ENCODE results near the gene FHDC1.

FHDC1 gene

DNA sequence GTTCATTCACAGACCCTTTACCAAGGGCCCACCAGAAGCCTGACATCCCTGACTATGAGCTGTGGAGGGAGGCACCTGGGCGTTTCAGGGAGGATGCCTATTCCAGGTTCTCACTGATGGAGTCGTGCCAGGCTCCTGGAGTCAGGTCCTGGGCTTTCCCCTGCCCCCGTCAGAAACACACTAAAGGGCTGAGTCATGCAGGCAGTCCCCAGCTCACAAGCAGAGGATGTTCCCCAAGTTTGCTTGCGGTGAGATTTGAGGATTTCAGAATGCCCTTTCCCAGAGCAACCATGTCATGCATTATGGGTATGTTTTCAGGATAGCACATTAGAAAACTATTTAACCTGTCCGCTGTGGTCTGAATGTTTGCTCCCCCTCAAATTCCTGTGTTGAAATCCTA is 45.2 kb downstream of the FHDC1 start:
- DNase-seq (ENCODE audit: low read depth), result no peak

DNA sequence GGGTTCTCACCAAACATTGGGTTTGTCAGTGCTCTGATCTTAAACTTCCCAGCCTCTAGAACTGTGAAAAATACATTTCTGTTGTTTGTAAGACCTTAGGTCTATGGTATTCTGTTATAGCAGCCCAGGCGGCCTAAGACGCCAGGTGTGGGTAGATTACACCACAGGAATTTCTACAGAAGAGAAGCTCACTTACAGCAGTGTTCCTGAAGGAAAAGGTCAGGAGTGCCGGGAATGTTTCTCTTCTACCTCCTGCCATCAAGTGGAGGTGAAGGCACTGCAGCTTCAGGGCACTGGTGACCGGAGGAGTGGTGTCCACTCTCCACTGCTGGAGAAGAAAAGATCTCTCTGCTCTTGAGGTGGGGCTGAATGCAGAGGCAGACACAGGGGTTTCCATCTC is 45.7 kb downstream of the FHDC1 start:
- DNase-seq (ENCODE audit: low read depth), result no peak

DNA sequence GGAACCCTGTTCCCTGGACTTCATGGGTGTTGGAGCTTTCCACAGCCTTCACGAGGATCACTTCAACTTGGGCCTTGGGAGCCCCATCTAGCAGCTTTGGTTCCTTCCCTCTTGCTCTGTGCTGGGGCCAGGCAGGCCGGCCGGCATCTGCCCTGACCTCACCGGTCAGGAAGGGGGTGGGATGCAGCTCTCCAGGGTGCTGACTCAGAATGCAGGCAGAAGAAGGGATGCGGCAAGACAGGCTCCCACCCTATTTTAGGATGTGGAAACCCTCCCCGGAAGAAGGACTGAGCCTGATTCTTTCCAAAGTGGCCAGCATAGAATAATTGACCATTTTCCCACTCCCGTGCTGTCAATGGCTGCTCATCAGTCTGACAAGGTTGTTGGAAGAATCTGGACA is 47.1 kb downstream of the FHDC1 start:
- no peak for DNase-seq (ENCODE audit: low read depth)

DNA sequence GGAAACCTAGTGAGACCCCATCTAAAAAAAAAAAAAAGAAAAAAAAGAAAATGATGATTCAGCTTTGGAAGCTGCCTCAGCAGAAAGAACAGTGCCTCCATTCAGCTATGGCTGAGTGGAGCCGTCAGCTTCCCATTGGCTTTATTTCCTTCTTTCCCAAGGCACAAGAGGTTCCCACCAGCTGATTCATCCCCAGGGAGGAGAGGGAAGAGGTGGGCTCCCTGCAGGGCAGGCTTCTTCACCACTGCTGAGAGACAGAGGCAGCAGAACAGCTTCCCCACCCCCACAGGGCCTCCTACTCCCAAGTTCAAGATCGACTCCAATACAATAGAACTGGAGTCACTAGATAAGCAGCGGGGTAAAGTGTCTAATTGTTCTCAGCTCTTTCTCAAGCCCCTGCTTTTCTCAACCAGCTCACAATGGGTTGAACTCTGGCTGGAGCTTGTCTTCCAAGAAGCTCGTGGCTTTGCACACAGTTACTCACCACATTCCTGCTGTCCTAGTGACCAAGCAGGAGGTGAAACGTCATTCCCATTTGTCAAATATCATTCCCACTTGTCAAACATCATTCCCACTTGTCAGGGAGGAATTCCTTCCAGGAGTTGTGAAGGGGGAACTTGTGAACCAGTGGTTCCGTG is 47.8 kb downstream of the FHDC1 start:
- DNase-seq (ENCODE audit: low read depth), result no peak

DNA sequence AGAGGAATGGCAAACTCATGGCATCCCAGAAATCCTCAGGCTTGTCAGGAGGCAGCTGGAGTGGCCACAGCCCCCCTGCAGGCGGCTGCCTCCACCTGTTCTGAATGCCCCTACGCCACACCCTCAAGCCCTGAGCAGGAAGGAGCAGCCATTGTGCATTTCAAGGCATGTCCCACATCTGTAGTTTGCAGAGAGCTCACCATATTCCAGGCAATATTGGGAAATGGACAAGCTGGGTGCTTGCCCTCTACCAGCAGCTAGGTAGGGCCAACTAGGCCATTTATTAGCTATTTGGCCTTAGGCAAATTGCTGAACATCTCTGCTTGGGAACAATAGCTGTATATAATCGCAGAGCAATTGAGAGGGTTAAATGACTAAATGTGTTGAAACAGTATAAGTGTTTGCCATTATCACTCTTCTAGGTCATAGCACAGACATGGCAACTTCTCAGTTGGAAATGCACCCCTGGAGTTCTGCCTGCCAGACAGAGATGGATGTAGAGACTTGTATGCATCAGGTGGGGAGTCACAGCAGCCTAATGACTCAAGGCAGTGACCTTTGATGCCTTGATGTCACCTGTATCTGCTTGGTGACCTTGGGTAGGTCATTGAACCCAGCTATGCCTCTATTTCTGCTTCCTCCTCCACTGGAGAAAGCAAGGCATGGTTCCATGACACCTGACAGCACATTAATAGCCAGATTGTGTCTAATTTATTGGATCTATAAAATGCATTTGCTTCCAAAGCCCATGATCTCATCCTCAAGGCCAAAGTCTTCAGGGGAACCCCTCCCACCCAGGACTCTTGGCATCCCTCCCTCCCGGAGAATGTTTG is 52.8 kb downstream of the FHDC1 start:
- DNase-seq (ENCODE audit: low read depth), result no peak

DNA sequence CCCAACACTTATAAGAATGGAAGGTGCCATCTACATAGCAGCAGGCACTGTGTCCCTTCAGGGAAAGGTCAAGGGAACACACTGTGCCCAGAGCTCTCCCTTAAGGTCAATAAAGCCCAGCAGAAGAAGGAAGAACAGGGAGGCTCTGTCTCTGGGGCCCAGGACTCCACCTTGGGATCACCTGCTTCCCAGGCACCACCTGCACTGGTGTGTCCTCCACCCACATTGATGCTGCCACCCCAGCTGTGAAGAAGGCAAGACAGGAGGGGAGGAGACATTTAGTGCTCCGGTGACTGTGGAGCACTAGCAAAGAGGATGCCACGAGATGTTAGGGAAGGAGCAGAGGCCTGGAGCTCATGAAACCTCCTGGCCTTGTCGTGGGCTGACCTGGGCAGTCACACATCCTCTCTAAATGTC is 53.4 kb downstream of the FHDC1 start:
- DNase-seq (ENCODE audit: low read depth), result no peak

DNA sequence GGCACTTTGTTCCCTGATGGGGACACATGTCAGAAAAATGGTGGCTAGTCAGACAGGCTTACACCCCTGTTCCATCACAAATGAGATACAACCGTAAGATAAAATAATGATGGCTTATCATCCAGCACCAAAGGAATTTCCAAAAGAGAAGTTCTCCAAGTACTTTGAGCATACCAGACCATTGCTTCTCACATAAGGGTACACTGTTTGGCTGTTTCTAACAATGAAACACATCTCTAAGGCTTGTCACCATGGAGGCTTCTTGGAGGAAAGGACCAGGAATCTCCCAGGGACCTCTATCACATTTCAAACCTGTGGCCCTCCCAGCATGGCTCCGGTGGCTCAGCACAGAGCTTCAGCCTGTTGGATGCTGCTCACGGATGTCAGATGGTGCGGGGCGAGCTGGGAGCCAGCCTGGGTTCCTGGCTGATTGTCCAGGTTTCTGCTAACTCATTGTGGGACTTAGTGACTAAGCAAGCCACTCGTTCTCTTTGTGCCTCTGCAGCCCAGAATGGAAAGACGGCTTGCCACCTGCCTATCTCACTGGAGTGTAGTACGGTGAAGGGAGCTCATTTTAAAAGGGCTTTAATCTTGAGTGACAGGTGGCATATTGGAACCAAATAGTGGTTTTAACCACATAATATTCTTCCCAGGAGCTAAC is 54.5 kb downstream of the FHDC1 start:
- no peak for DNase-seq (ENCODE audit: low read depth)

DNA sequence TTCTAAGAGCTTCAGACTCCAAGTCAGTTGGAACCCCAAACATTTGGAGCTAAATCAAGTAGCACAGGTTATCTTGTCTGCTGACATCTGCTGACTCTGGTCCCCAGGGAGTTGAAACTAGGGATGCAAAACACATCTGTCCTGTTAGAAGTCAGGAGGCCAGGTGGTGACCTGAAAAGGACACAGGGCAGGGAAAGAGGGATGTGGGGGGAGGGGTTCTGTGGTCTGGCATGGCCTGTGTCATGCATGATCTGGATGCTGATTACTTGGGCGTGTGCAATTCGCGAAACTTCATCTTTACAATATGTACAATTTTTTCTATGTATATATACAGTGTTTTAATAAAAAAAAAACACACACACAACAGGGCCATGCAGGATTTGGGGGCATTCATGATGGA is 55.3 kb downstream of the FHDC1 start:
- no peak for DNase-seq (ENCODE audit: low read depth)

DNA sequence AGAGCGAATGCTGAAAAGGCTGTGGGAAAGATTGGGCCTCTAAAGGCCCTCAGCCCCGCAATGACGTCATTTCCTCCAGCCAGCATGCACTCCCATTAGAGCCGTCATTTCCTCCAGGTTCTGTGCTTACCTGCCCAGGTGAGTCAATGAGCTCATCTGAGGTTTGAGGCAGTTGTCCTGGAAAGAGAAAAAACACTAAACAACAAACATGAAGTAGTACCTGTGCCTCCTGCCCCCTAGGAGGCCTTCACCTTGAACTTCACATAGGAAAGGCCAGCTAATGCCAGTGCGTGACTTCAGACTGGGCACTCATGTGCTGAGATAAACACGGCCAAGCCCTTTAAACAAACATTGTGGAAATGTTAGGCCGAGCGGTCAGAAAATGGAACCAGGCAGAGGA is 55.9 kb downstream of the FHDC1 start:
- no peak for DNase-seq (ENCODE audit: low read depth)

DNA sequence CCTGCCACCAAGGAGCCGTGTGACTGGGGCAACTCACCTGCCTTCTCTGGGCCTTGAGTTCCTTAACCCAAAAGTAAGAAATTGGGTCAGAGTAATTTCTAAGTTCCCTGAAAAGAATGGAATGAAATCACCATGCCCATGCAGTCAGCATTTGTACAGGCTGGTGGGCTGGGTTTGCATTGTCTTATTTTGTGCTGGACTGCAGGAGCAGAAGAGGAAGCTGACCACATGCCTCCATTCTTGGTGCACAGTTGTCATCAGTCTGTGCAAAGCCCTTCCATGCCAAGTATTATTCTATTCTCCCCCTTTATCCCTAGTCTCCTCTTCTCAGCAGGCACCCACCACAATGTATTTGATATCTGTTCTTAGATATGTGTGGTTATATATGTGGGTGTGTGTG is 56.3 kb downstream of the FHDC1 start:
- DNase-seq (ENCODE audit: low read depth), result no peak

DNA sequence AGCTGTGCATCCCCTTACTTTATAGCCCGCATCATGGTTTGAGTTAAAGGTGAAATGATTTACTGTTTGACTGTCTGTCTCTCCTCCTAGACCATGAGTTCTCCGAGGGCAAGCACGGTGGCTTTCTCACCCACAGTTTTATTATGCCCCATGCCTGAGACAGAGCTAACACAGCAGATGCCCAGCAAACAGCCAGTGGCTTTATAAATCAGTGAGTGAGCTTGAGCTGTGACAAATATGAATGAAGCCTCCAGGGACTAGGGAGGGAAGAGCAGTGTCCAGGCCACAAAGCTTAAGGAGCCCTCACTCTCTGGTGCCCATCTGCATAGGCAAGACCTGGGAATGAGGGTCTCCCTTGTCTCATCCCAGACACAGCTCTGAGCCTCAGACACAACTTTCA is 57.9 kb downstream of the FHDC1 start:
- no peak for DNase-seq (ENCODE audit: low read depth)

DNA sequence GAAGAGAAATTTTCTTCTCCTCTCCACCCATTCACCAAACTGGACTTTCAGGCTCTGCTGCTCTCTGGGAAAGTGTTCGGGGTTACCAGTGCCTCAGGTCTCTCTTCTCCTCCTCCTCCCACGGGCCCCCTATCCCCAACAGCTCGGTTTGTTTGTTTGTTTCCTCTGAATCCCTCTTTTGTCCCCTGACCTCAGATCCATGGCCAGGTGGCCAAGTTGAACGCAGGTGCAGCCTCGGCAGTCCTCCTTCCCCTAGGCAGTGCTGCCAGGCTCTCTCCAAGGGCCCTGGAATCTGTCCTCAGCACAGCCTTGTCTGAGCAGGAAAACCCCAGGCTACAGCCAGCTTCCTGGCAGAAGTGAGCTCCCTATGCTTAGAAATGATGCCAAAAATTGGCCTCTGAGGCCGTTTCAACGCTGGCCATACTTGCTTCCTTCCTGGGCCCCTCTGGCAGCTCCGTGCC is 60.0 kb downstream of the FHDC1 start:
- no peak for DNase-seq (ENCODE audit: low read depth)

DNA sequence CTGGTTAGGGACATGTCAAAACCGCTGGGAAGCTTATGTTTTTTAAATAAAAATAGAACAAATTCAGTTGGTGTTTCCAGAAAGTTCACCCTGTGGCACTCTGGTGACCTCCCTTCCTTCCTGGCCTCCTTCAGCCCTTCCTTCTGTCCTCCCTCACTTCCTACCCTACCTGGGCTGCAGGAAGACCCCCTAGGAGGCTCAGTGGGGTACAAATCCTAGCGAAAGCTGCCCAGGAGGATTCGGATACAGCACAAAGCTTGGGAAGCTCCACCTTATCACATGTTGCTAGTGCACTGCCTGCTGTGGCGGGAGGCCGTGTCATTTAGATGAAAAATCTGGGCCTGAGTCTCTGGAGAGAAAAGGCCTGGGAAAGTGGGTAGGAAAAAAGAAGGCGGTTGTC is 60.5 kb downstream of the FHDC1 start:
- DNase-seq (ENCODE audit: low read depth), result no peak

DNA sequence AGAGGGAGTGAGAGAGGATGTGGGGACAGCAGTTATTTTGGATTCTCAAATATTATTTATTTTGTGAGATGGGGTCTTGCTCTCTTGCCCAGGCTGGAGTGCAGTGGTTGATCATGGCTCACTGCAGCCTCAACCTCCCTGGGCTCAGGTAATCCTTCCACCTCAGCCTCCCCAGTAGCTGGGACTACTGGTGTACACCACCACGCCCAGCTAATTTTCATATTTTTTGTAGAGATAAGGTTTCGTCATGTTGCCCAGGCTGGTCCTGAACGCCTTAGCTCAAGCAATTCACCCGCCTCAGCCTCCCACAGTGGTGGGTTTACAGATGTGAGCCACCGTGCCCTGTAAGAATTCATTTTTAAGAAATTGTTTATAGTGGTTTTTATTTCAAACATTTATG is 61.2 kb downstream of the FHDC1 start:
- DNase-seq (ENCODE audit: low read depth), result no peak

DNA sequence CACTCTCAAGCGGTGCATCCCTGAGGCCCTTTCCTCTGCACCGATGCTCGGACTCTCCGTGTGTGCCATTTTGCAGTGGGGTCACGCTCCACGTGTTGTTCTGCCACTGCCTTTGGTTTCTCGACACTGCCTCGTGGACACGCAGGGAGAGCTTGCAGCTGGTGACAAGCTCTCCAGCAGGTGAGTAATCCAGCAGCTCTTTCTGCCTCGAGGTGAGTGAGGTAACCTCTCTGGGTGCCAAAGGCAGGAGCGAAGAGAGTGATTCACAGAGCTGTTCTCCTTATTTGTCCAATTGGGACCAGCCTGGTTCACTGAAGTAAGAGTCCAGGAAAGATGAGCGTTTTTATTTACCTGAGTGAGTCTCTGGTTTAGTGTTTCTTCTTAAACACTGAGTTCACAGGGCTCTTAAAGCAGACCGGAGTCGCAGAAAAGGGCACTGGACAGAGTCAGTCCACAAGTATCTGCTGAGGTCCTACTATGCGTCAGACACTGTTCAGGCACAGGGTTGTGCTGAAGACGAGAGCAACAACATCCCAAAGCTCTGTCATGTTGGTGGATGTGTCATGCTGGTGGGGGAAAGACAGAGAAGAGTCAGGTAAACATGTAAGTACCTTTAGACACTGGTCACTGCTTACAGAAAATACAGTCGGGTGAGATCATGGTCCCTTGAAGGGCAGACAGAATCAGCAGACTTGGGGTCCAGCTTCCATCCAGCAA is 61.8 kb downstream of the FHDC1 start:
- no peak for DNase-seq (ENCODE audit: low read depth)

DNA sequence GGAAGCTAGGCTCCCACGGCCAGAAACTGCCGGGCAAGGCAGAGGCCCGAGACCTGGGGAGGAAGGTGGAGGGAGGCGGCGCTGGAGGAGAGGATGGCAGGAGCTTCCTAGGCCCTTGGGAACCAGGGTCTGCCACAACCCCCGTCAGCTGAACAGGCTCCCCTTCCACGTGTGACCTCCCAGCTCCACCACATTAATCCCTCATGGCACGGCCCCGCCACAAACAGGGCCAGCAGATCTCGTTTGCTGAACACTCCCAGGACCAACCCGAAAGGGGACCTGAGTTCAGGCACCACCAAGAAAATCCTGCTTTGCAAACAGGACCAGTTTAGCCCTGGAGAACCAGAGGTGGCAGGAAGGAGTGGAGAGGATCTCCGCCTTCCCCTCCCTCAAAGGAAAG is 62.7 kb downstream of the FHDC1 start:
- DNase-seq (ENCODE audit: low read depth), result no peak

DNA sequence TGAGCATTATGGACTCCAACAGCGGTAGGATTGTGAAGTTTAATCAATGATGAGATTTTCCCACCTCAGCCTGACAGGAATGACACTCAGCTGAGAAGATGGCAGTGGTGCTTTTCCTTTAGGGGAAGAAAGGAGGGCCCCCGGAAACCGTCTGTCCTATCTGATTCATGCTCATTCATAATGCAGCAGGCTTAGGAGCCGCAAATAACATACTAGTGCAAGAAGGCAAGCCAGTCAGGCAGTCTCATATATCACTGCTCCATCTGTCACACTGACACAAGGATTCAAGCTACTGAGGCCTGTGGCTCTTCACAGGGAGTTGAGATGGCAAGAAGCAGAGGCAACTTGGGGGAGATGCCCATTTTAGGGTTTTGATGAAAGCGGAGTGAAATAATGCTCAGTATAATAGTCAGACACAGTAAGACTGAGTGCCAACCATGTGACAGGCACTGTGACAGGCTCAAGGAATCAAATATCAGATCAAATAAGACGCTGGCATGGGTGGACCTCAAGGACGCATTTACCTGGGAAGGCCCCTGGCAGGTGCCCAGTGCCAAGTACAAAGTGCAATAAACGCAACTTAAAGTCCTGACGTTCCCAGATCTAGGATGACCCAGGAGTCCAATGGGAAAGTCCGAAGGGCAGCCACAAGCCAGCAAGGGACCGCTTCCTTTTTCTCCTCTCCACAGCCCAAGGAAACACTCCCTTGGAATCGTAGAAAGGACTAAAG is 63.4 kb downstream of the FHDC1 start:
- DNase-seq (ENCODE audit: low read depth), result no peak

DNA sequence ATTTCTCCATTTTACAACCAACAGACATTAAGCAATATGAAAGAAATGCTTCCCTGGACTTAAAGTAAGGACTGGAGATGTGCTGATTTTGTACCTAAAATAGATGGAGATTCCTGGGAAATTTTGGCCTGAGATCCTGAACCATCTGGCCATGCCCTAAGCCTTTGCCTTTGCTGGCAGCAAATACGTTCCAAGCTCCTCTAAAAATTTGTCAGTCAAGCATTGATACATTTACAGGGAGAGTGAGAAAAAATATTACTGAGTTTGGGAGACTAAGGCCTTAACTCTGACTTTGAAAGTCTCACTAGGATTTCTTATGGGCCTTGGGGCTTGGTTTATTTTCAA is 63.9 kb downstream of the FHDC1 start:
- DNase-seq (ENCODE audit: low read depth), result no peak

DNA sequence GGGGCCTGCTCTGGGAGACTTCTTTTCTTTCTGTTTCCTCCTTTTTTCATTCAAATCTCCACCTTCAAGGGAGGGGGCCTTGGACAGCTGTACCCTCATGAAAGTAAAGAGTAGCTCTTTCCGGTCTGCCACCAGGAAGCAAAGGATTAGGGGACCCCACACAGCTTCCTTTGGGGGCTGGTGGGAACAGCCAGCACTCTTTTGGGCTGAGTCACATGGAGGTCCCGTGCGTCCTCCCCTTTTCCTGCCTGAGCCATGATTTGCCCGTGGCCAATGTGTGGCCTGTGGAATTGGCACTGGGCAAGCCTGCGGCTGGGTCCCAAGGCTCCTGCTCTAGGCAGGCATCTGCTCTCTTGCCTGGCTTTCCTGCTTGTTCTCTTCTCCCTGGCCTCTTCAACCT is 65.5 kb downstream of the FHDC1 start:
- DNase-seq (ENCODE audit: low read depth), result no peak

DNA sequence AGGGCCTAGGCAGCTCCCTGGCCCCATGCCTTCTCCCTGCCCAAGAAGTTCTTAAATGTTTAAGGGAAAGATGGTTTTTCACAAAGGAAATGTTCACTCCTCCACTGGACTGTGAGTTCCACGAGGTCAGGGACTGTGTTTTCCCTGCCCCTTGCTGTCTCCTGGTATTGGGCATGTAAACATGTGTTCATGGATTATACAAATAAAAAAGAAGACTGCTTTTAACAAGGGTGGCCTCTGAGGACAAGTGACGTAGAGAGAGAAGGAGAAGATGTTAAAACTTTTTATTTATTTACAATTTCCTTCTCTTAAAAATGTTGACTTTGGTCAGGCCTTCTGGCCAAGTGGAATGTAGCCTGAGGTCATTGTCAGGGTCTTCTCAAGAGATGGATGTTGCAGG is 66.0 kb downstream of the FHDC1 start:
- DNase-seq (ENCODE audit: low read depth), result no peak

DNA sequence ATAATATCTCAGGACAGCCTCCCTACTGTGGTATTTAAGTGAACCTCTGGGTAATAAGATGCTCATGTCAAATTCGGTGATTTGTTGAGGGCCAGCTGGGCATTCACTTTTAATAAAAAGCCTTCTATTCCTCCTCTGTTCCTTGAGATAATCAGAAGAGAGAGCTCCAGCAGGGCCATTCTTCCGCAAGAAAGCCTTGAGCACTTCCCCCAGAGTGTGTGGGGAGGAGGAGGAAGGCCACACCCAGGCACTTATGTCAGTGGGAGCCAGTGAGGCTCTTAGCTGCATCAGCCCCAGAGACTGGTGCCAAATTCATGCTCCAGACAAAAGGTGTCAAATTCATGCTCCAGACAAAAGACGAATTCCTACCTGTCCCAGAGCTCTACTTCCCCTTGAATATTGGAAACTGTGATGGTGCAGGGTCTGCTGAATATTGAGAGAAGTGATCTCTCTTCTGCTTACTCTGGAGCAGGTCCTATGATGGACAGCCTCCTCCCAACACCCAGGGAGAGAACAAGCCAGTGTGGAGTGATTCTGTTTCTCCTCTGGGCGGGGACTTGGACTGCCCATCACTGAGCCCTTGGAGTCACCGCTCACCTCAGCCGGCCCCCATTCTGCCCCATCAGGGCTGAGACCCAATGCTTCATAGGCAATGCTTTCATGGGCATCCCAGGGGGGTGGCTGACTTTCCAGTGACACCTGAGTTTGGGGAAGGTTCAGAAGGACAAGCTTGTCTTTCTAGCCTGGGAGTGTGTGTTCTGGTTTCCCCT is 68.1 kb downstream of the FHDC1 start:
- DNase-seq (ENCODE audit: low read depth), result no peak

Data from GM04504 (cell line).